Heart left ventricle (tissue), 13 donors: ENCODE measurements around the gene LAMB4.

ENCODE experiments used
- CTCF ChIP-seq, 12 donors: fragments of 200-600 bp; sonication (generic) in 4 of 12; IDR thresholded peaks; one replicate each; pipeline versions ENCODE4 v1.5.0 to v1.8.0; 2018 to 2022; ENCODE audit warnings: antibody characterized with exemption in 12 of 12, mild to moderate bottlenecking in 5 of 12
- POLR2A ChIP-seq, 2 donors: fragments of 450-650 bp; IDR thresholded peaks; one replicate each; pipeline ENCODE4 v1.6.1; 2017; ENCODE audit warnings: antibody characterized with exemption in 2 of 2, mild to moderate bottlenecking in 2 of 2, moderate library complexity in 2 of 2
- donor health status: ischemic (EF 13 %, LVEDD 7.1; RV severe dilation, severe dysfunction).
- donor health status: DM: no; HTN: yes; CAD: no.
- donor health status: DM: no; HTN: no; CAD: no.
- donor health status: ischemic (EF 25% LVEDD 6.9; RV normal size, moderate dysfunction).
- donor health status: ischemic (EF 25% LVEDD 5.7; RV mildly dilated, moderate dysfunction).
- donor health status: ischemic (EF 35%, LVEDD 5.7; RV mildly dilated, moderate dysfunction).
- donor health status: nonischemic (EF 11% LVEDD 7.7; RV severe dilation, severe dysfunction).
- donor health status: DM: yes; HTN: yes; CAD: no.
- donor health status: PGD.
- donor health status: ischemic (EF 29% LVEDD 5.4; RV normal size, mild dysfunction).
- donor health status: nonischemic (EF 23%, LVEDD 6.1; RV moderate dilation, normal function).

GRCh38 chr7:108037741-108038140 is 92.4 kb downstream of the LAMB4 start:
- TF ChIP-seq CTCF (IDR thresholded peaks at IDR 0.05) (no peak), POLR2A (IDR thresholded peaks at IDR 0.05) (no peak)
